GM21381 (cell line): ENCODE data around the gene GRP.

ENCODE experiments used
- ATAC-seq: cut with Tn5 transposase; IDR thresholded peaks from one replicate; pipeline ENCODE4 v1.9.1; 2021; ENCODE audit warnings: mild to moderate bottlenecking, moderate library complexity; ENCODE audit not compliant: unreplicated experiment

Gene GRP

DNA sequence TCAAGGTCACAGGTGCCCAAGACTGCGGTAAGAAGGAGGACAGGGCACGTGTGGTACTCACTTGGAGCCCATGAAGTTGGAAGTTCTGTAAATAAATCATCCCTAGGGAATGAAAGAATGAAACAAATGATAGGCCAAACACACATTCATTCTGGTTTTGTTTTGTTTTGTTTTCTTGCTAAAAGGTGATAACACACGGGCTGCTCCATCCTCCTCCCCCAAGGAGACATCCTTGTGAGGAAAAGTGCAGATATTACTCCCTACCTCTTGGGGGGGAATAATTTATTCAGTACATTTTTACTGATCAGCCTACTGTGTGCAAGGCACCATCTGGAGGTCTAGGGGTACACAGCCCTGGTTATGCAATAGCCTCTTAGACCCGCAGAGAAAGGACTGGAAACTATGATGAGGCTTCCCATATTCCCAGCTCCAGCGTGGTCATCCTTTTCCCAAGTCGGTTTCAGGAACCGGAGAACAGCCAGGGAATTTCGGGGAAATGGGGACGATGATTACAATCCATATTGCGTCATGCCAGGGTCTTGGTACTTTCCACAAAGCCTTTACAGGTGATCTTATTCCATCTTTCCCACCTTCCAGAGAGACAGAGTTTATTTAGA, 47.0 kb downstream of the GRP start:
- ATAC-seq: no peak

DNA sequence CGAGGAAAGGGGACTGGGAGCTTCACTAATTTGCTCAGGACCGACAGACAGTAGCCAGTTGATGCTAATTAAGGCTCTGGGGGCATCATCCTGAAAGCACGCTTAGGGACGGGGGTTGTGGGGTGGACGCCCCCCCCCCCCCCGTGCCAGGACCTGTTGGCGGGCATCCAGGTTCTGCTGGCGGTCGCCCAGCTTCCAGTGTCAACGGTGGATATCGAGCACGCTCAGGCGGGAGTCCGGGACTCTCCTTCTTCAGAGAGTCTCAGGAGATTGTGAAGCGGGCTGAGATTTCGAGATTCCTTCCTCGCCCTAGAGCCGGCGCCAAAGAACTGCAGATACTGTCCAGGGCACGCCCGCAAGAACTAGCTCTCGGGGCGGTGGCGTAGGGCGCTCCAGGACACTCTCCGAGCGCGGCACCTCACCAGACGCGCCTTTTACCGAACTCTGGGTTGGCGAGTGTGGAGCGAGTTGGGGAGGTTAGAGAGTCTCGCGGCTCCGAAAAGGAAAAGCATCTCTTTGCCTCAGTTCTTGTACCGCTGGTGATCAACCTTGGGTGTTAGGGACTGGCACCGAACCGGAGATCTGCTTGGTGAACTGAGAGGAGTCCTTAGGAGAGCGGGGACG, 47.7 kb downstream of the GRP start:
- ATAC-seq: no peak

DNA sequence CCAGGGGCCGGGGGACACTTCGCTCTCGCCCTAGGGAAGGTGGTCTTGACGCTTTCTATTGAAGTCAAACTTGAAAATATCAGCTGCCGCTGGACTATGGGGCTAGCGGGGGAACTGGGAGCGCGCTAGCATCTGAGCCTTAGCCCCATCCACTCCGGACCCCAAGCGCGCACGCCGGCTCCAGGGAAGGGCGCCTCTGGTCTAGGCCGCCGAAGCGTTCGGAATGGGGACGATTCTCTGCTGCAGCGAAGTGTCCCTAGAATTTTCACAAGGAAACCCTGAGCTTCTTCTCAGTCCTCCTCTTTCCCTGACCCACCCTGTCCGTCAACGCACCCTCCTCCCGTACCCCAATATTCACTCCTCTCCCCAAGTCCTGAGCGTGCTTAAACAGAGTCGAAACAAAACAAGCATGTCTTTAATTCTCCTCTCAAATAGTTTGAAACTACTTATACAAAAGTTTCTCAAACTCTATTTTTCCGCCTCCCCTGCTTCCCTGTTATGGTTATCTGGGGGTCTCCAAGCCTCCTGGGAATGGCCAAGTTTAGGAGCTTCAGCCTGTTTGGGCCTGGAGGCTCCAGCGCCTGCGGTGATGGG, 48.3 kb downstream of the GRP start:
- ATAC-seq: no peak

DNA sequence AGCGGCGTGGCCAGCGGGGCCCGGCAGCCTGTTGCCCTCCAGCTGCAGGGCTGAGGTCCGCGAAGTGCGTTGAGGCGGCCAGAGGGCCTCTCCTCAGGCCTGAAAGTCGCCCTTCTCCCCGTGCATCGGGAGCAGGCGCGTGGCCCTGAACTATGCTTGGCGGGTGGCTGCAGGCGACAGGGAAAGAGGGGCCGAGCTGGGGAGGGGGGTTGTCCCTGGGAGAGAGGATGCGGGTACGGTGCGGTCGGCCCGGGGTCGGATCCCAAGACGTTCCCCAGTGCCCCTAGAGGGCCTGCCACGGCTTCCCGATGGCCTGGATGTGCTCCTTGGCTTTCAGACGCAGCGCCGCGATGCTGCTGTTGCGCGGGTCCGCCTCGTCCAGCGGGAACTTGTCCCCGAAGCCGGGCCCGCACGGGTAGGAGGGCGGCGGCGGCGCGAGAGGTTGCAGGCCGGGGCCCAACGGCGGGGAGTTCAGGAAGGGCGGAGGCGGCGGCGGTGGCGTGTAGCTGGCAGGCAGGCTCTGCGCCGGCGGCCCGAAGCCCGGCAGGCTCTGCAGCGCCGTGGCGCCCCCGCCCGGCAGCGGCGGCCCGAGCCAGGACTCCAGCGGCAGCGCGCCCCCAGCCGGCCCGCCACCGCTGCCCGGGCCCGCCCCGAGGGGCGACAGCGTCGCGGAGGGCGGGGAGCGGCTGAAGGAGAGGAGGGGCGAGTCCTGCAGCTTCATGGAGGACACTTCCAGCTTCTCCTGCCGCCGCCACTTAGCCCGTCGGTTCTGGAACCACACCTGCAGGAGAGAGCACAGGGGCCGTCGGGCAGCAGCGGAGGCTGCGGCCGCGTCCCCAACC, 49.0 kb downstream of the GRP start:
- ATAC-seq: peak; percentile 45

DNA sequence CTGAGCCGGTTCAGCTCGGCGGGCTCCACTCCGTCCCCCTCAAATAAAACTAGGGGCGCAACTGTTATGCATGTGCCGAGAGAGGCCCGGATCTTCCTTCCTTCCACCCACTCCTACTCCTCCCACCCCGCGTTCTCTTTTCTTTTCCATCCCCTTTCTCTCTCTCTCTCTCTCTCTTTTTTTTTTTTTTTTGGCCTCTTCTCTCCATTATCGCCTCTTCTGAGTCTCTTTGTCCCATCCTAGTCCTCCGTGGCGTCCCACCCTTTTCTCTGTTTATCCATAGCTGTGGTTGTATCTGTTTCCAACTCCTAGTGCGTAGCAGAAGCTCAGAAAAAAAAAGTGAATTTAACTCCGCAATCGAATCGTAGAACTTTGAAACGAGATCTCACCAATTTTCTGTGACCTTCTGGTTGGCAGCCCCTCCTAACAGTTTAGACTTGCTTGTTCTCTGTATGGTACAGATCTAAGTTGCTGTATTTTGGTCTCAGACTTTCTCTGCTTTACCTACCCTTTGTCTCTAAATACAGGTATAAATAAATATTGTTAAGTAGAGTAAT, 49.7 kb downstream of the GRP start:
- no peak for ATAC-seq

DNA sequence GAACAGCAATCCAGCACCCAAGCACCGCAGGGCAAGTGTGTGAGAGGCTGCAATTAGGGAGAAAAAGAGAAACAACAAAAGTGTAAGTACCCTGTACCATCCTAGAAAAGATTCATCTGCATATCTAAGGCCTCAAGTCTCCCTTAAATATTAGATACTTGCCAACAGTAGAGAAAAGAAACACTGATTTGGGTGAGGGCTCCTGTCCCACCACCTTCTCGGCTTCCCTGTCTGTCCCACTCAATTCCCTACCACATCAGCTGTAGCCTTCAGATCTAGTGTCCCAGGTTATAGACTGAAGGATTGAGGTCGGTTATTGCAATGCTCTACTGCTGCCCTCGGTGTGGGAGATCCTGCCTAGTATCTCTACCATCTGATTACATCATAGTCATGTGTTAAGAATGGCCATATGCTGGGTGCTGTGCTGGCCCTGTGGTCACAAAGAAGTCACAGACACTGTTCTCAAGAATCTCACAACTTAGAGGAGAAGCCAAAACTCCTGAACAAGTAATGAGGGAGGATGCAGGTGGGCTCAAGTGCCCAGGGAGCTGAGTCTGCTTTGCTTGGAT, 50.8 kb downstream of the GRP start:
- no peak for ATAC-seq

DNA sequence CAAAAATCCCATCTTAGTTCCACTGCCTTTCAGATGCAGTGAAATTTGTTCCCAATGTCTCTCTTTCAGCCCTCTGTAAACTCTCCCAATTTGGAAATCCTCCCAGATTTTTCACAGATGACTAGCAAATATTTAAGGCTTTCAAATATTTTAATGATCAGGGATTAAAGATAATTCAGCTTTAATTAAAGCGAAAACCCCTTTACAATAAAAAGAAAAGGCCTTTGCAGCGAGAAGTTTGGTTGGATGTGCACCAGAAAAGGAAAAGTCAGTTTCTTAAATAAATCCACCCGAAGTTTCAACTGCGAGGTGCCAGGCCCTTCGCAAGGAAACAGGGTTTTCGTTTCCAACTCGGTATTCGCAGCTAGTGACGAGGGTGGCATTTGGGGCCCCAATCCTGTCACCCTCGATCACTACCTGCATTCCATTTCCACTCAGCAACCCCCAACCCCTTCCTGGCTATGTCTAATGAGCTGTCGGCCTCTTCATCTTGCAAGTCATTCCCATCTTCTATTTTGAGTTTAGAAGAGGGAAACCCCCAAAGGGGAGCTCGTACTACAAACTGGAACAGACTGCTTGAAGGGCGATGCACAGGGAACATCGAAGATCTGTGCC, 51.8 kb downstream of the GRP start:
- ATAC-seq: no peak

DNA sequence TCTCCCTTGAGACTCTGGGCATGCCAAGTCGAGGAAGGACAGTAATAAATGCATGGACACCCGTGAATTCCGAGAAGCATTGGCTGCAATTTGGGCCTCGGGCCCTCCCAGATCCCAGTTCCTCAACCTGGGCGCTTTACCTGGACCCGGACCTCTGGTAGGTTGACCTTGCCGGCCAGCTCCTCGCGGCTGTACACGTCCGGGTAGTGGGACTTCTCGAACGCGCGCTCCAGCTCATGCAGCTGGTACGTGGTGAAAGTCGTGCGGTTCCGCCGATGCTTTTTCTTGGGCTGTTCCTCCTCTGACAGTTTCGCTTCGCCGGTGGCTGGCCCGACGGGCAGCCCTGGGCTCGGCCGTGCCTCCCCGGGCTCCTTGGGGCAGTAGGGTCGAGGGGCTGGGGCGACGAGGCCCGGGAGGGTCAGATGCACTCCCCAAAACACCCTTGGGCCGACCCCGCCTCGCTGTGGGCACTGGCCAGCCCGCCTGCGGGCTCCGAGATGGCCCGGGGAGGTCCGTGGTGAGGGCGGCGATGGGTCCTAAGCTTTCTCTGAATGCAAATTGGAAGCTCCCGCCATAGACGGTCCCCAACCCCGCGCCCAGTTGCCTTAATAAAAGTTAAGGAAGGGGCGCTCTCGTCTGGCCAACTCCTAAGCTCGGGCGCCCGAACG, 52.4 kb downstream of the GRP start:
- no peak for ATAC-seq

DNA sequence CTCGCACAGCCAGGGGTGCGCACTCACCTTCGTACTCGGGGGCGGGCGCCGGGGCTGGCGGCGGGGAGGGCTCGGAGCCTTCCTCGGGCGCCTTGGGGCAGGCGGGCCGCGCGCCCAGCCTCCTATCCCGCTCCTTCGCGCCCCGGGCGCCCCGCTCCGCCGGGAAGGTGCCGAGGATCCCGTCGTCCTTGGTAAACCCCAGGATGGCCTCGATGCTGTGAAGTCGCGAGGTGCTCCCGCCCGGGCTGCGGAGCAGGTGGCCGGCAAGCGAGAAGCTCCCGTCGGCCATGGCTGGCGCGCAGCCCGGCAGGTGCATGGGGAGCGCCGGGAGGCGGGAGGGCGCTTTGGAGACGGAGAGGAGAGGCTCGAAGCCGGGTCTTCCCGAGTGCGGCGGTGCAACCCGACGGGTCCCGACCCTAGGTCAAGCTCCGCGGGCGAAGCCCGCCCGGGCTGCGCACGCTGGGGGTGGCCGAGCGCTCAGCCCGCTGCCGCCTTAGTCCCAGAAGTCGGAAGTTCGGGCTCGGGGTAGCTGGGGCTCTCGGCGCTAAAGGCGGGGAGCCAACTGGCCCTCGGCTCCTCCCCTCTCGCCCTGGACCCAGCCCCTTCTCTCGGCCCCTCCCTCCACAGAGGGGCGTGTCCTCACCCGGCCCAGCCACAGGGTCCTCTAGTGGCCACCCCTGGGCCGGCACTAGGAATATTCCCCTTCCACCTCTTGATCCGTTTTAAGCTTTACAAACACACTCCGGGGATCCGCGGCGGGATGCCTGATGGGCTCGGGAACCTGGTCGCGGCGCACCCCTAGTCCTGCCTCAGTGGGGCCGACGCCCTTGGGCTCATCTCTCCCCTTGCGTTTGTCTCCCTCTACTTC, 53.2 kb downstream of the GRP start, which contains the start of gene RAX:
Gene RAX, minus strand, starts transcription at position 564 of the 868 bp plus-strand sequence. Its CDS starts 248 bp downstream, at position 316.
- ATAC-seq: no peak

DNA sequence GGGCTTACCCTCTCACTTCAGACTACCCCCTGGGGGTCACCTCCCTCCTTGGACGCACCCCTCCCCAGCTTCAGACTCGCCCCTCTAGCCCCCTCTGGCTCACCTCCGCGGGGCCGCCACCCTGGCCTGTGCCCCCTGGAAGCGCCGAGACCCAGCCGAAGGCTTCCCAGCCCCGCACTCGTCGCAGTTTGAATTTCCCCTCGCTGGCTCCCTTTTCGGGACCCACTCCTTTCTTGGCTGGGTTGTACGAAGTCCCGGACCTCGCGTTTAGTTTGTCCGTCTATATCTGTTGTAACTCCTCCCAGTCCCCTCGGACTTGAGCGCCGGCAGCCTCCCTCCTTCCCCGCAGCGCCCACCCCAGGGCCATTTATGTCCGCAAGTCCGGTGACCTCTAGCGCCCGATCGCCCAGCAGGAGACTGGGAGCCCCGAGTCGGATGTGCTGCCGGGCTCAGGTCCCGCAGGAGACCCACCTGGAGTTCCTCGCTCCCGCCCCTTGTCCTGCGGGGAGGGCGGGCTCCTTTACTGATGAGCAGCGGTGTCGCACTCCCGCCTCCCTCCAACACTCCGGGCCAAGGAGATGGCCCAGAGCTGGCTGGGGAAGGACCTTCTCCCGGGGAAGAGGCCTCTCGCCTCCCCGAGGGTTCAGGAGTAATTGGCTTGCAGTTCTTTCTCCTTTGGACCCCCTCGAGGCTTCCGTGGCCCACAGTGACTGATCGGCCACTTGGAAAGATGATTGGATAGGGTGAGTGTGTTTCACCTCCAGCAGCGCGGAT, 54.0 kb downstream of the GRP start:
- ATAC-seq: no peak

DNA sequence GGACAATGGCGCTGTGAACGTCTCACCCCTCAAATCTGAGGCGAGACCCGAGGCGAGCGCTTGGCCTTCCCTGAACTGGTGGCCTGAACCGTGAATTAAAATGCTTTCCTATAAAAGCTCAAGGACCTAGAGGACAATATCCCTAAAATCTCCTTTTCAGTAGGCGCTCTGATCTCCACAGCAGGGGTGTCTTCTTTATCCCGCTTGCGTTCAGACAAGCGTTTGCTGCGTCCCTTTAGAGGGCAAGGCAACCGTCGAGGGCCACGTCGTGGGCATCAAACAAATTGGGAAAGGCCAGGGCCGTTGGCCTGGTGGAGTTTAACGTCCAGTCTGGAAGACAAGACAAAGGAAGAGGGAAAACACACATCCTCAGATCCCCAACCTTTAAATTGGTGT, 54.6 kb downstream of the GRP start:
- ATAC-seq: no peak

DNA sequence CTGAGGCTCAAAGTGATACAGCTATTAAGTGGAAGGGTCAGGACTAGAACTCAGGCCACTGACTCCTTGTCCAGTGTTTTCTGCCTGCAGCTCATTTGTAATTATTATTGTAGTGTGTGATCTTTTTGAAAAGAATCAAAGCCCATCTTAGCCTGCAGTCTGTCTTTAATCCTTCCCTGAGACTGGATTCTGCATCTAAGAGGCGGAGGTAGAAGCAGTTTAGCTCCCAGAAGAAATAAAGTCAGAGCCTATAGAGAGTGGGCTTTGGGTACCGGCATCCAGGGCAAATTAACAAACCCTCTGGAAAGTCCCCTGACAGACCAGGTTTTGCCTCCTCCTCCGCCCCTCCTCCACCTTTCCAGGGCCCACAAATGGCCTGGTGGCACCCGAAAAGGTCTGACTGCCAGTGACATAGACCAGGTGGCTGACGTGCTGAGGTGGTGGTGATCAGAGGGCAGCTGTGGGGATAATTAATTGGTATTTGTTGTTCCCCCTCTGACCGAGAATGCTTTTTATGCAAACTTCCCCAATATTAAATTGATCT, 55.5 kb downstream of the GRP start:
- no peak for ATAC-seq

DNA sequence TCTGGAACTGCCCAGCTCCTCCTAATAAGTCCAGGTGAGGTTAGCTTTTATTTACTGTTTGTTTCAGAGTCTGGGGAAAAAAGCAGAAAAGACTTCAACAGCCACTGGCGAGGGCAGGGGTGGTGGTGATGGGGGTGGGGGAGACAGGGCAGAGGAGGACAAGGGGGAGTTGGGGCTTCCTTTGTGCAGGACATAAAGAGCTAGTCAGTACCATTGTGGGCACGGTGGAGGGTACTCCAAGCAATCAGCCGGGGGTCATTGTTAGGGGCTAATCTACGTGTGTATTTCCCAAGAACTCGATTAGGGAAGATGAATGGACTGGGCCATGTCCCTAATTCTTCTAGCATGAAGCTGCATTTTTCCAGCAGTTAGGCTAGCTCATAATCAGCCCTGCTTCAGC, 56.1 kb downstream of the GRP start:
- ATAC-seq: no peak

DNA sequence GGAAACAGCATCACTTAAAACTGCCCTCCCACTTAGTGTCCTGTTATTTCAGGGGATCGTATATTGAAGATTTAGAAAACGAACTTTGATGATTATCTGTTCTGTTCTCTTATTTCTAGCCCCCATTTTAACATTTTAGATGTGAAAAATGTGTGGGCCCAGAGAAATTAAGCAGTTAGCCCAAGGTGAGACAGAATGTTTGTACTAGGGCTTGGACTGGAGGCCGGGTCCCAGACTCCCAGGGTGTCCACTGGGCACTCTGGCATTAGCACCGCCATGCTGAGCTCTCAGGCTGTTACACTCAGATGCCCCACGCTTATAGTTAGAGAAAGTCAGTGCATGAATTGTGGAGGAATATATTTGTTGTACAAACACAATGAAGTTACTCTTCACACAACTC, 58.8 kb downstream of the GRP start:
- ATAC-seq: no peak

DNA sequence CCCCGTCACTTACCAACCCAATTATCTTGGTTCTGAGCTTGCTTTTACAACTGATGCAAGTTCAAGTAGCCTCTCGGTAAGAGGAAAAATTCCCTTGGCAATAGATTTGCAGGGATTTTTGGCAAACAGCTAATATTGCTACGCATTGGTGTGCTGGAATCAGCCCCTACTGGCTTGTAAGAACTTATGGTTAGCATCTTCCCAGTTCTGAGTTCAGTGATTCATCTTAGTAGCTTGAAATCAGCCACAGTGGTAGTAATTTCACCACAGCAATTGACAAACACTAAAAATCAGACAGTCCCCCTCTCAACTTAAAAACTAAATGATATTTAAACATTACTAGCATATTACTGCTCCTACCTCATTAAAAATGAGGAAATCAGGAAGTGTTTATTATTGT, 59.2 kb downstream of the GRP start:
- ATAC-seq: no peak

DNA sequence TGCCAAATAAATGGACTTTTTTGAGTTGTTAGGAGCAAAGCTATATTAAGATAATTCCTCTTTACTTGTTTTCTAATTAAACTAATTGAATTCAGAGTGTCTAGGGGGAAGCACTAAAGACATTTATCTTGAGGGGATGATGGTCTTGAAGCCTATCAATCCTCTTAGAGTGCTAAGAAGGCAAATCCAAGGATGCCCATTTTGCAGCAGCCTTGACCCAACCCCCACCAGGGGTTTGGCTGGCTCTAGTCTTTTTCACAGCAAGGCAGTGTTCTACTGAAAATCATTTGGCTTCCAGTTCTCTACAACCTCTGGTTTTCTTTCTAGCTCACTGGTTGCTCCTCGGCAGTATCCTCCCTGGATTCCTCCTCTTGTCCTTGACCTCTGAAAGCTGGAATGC, 59.8 kb downstream of the GRP start:
- no peak for ATAC-seq
